ENCODE results near the gene CHMP1A.
"Not testable (repeated sequence)": the region's sequence is repeated elsewhere in the genome, so short reads cannot be mapped to it uniquely, and the experiment has no call there.

The CHMP1A gene

DNA sequence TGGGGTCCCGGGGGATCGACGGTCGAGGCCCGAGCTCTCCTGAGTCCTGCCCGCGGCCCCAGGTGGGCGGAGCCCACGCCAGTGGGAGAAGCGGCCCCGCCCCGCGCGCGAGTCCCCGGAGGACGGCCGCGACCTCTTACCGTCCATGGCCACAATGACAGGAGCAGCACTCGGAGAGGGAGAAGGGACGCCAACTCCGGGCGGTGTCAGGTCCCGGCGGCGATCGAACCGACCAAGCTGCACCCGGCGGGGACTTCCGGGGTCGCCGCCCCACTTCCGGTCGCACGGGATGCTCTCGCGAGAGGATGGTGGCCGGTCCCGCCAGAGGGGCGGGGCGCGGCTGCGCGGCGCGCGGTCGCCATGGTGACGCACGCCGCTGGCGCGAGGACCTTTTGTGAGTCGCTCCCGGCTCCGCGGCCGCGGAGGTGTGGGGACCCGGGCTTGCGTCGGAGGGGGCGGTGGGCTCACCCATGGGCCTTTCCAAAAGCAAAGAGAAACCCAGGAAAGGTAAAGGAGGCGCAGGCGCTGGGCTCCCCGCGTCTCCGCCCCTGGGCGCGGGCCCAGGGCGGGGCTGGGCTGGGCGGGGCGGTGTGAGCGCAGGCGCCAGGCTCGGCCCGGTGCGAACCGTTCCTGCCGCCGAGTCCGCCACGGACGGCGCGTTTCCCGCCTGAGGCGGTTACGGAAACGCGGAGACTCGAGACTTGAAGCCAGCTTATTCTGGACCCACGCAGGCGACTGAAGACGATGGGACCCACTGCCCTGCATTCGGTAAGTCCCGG is at the start of gene CHMP1A, which contains the start of gene SPATA33:
CHMP1A (minus strand) TSS at position 267 of the 779 bp plus-strand sequence; CDS start at position 147, 120 bp downstream.
SPATA33 (plus strand) TSS at position 395 of the 779 bp plus-strand sequence; CDS start at position 471, 76 bp downstream.
- peak; percentile 80 to 85 for DNase-seq (ENCODE audit: low read depth in 2 of 2, low spot score in 1 of 2)

- no peak for DNase-seq (ENCODE audit: low read depth in 2 of 2, low spot score in 1 of 2)
Observed at GRCh38 chr16:89706518-89707260, 49.2 kb upstream of the CHMP1A start.

- no peak for DNase-seq (ENCODE audit: low read depth in 2 of 2, low spot score in 1 of 2)
Observed at GRCh38 chr16:89705006-89705405, 47.5 kb upstream of the CHMP1A start.

DNA sequence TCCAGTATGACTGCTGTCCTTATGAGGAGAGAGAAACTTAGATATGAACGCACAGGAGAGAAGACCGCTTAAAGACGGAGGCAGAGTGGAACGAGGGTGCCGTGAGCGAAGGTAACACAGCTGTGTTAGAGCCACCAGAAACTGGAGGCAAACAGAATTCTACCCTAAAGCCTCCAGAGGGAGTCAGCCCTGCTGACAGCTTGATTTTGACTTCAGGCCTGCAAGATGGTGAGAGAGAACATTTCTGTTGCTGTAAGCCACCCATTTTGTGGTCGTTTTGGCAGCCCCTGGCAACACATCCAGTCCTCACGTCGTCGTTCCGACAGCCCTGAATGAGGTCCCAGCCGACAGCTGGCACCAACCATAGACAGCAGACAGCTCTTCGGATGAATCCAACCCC is 46.8 kb upstream of the CHMP1A start:
- DNase-seq (ENCODE audit: low read depth in 2 of 2, low spot score in 1 of 2): no peak

- DNase-seq (ENCODE audit: low read depth in 2 of 2, low spot score in 1 of 2): peak; percentile 89 to 95
Observed at GRCh38 chr16:89701425-89702406, 44.2 kb upstream of the CHMP1A start, which contains the start of gene SPATA2L. TSS of gene SPATA2L (minus strand) at chr16:89701705. CDS start at chr16:89701232, 473 bp downstream.

DNA sequence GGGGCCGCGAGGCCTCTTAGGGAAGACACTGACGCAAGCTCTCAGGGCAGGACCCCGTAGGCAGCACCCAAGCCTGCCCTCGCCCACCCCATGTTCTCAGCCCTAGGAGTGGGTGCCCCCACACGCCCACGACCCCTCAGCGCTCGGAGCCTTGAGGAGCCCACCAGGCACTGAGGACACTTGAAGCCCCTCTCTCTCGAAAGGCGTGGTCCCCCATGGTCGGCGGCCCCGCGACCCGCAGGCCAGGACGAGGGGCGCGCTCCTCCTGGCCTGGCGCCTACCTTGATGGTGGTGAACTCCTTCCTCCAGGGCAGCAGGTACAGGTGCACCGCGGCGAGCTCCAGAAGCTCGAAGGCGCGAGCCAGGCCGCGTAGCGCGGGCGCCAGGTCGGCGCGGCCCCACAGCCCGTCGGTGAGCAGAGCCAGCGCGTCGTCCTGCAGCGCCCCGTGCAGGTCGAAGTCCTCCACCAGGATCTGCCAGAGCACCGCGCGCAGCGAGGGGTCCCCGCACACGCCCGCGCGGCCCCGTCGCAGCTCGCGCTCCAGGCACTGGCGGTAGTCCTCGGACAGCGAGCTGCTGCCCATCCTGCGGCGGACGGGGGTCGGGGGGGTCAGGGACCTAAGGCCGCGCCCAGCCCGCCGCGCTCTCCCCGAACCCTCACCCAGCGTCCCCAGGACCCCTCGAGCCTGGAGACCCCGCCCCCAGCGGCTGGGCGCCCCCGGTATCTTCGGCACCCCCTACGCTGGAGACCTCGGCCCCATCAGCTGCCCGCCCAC is 43.3 kb upstream of the CHMP1A start:
- no peak for DNase-seq (ENCODE audit: low read depth in 2 of 2, low spot score in 1 of 2)

DNA sequence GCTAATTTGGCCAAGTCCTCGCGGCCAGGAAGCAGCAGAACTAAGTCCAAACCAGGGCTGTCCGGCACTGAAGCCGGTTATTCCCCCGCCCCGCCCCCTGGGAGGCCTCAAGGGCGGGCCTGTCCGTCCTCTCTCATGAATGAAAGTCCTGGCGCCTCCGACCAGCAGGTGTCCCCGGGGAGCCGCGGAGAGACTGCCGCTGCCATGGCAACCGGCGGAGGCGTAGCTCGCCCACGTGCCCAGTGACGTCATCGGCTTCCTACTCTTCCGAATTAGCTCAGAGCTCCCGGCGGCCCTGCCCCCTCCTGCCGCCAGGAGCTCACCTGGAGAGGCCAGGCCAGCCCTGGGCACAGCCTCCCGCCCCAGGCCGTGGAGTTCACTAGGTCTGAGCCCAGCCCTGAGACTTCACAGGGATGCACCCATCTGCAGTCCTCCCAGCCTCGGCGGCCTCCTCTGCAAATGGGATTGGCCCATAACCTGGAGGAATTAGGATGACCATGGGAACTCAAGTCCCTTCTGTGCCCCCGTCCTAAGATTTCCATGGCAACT is 42.7 kb upstream of the CHMP1A start:
- peak; percentile 94 to 98 for DNase-seq (ENCODE audit: low read depth in 2 of 2, low spot score in 1 of 2)

DNA sequence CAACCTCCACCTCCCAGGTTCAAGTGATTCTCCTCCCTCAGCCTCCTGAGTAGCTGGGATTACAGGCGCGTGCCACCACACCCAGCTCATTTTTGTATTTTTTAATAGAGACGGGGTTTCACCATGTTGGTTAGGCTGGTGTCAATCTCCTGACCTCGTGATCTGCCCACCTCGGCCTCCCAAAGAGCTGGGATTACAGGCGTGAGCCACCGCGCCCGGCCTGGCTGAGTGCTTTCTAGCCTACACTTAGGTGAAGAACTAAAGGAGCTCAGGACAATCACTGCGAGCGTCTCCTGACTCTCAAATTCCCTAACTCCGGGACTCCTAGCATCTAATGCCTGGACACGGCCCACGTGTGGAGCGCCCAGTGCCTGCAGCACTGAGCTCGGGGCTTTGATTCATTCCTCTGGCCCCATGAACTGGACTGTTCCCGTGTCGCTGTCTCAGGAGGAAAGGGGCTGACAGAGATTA is 42.2 kb upstream of the CHMP1A start:
- not testable (repeated sequence) for DNase-seq (ENCODE audit: low read depth in 2 of 2, low spot score in 1 of 2)

GRCh38 chr16:89698717-89699116 is 41.2 kb upstream of the CHMP1A start:
- not testable (repeated sequence) for DNase-seq (ENCODE audit: low read depth in 2 of 2, low spot score in 1 of 2)

GRCh38 chr16:89697616-89698331 is 40.3 kb upstream of the CHMP1A start:
- no peak for DNase-seq (ENCODE audit: low read depth in 2 of 2, low spot score in 1 of 2)

DNA sequence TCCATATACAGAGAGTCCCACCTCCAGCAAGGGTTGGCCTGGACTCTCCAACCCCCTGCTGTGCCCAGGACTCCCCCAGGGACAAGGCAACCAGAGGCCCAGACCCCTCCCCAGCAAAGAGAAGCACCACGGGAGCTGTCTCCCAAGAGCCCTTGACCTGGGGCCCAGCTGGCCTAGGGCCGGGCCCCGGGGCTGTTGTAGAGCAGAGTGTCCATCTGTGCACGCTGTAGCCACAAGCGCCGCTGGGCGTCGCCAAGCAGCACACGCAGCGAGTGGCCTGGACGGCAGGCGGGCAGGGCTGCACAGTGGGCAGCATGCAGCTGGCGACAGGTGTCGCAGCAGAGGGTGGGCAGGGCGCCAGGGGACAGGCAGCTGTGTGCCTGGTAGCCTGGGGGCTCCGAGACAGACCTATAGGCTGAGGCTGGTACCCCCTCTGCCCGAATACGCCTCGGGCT is 39.7 kb upstream of the CHMP1A start:
- no peak for DNase-seq (ENCODE audit: low read depth in 2 of 2, low spot score in 1 of 2)

- no peak for DNase-seq (ENCODE audit: low read depth in 2 of 2, low spot score in 1 of 2)
Observed at GRCh38 chr16:89696670-89697128, 39.2 kb upstream of the CHMP1A start.

- no peak for DNase-seq (ENCODE audit: low read depth in 2 of 2, low spot score in 1 of 2)
Observed at GRCh38 chr16:89695875-89696669, 38.6 kb upstream of the CHMP1A start.

GRCh38 chr16:89695086-89695874 is 37.8 kb upstream of the CHMP1A start:
- DNase-seq (ENCODE audit: low read depth in 2 of 2, low spot score in 1 of 2): no peak

- DNase-seq (ENCODE audit: low read depth in 2 of 2, low spot score in 1 of 2): not testable (repeated sequence)
Observed at GRCh38 chr16:89694784-89695085, 37.2 kb upstream of the CHMP1A start.

DNA sequence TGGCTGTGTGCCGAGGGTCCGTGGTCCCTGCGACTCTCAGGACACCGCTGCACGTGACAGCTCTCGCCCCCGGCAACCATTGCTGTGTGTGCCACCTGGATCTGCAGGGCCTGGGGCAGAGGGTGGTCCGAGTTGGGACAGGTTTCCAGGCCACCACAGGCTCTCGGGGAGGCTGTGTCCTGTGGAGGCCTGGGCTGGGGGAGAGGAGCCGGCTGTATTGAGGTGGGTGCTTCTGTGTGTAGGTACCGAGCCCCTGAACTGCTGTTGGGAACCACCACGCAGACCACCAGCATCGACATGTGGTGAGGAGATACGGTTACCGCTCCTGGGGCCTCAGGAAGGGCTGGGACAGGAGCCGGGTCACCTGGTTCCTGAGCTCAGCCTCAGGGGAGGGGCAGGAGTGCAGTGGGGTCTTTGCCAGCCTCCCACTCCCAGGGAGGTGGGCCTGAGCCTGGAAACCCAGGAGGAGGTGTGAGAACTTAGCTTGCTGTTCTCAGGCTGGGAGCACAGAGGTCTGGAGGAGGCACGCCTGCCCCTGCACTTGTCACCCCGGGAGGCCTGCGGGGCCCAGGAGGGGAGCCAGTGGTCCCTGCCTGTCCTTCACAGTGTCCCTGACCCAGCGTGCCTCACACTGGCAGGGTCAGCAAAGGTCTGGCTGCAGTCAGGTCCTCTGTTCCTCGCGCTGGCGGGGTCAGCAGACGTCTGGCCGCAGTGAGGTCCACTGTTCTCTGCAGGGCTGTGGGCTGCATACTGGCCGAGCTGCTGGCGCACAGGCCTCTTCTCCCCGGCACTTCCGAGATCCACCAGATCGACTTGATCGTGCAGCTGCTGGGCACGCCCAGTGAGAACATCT is 36.6 kb upstream of the CHMP1A start:
- DNase-seq (ENCODE audit: low read depth in 2 of 2, low spot score in 1 of 2): no peak

Data from stimulated activated CD8-positive, alpha-beta memory T cell treated with anti-CD3 and anti-CD28 coated beads, Interleukin-4, amount 100 ng/mL, for 1 hour (primary cell).